ENCODE results near the gene PALM3. TPM values are rescaled to one million over a fixed set of nuclear protein-coding genes. Genes with fewer than 3 reads are reported as not detected.

PALM3 gene
- total and polyA plus RNA-seq, 12 donors, result 0.18 to 1.9 (median 0.63) TPM; not detected in 5

DNA sequence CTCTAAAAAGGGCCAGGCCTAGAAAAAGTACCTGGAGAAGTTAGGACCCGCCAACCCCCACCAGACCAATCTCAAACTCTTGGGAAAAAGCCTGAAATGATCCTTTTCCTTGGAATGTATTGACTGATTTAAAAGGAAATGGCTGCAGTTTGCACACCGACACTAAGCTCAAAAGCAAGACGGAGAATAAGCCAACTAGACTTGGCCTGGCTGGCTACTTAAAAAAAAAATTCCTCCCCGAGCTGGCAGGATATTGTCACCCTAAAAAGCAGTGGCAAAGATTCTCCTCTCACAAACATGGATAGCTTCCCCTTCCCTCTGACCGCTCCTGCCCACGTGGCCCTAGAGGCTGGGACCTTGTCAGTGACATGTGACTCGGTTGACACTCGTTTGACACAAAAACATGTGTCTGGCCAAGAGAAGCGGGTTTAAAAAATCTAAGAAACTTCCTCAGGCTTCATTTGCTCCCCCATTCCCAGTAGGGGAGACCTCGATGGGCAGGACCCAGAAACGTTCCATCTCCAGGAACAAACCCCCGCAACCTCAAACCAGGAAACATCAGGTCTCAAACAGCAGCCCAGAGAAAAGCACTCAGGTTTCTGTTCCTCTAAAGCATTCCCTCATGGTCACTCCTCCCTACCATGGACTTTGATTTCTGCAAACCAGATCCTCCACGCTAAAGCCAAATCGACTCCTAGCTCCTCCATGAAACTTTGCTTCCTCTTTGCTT is 57.1 kb downstream of the PALM3 start:
- Histone ChIP-seq H3K4me3 (peak overlapping the region in 1 of 4 donors; percentile 78), H3K36me3 (replicated peaks in 1 of 2) (no peaks in the 10 kb centered on the region), H3K9me3 (replicated peaks in 1 of 3) (no peaks in the 10 kb centered on the region), H3K27ac (peak overlapping the region; percentile 12 to 97 (median 95)), H3K27me3 (no peaks in the 10 kb centered on the region), H3K4me1 (replicated peaks in 1 of 2) (peaks cover 15 to 24% of the 10 kb centered on the region in 2 donors)
- intact Hi-C loops (cut with DNase I), result no loop called here
- DNase-seq, result peak; percentile 74 to 88 (median 83)
- peak in 1 of 2 donors; percentile 19 for TF ChIP-seq POLR2A (IDR thresholded peaks at IDR 0.05)
- TF ChIP-seq CTCF (IDR thresholded peaks at IDR 0.05), result no peak
- 13 to 18% (median 15%) methylated on average over 13 to 14 of the region's 14 CpGs for WGBS, 4 donors

Other genes with a start within 250 kb of the PALM3 start
- 1 to 10 TPM in 1 of 9 donors, under 1 TPM in 1, not detected in 7; 0.28 to 1.9 TPM for gene NANOS3, start 184.9 kb downstream of the PALM3 start, total RNA-seq
- gene NANOS3, start 184.9 kb downstream of the PALM3 start, polyA plus RNA-seq, result 1 to 10 TPM in 1 of 3 donors, under 1 TPM in 1, not detected in 1; 0.71 to 1.9 TPM
- 1 to 10 TPM in 4 of 9 donors, under 1 TPM in 4, not detected in 1; 0.21 to 1.8 (median 1.2) TPM for gene BRME1, start 156.0 kb downstream of the PALM3 start, total RNA-seq
- gene BRME1, start 156.0 kb downstream of the PALM3 start, polyA plus RNA-seq, result 1 to 10 TPM in 2 of 3 donors, under 1 TPM in 1; 0.26 to 4.5 (median 4.1) TPM
- 10 to 100 TPM in 8 of 9 donors, 1 to 10 TPM in 1; 9.0 to 38.4 (median 28.8) TPM for gene CC2D1A, start 155.9 kb downstream of the PALM3 start, total RNA-seq
- 100 to 1,000 TPM in 1 of 3 donors, 10 to 100 TPM in 2; 10.8 to 125 (median 68.1) TPM for gene CC2D1A, start 155.9 kb downstream of the PALM3 start, polyA plus RNA-seq
- gene PODNL1, start 123.7 kb downstream of the PALM3 start, total RNA-seq, result 1 to 10 TPM in 1 of 9 donors, under 1 TPM in 5, not detected in 3; 0.35 to 2.1 (median 0.52) TPM
- gene PODNL1, start 123.7 kb downstream of the PALM3 start, polyA plus RNA-seq, result 1 to 10 TPM in 2 of 3 donors, under 1 TPM in 1; 0.15 to 1.7 (median 1.1) TPM
- gene DCAF15, start 109.6 kb downstream of the PALM3 start, total RNA-seq, result 10 to 100 TPM in 7 of 9 donors, 1 to 10 TPM in 2; 7.6 to 22.8 (median 12.8) TPM
- gene DCAF15, start 109.6 kb downstream of the PALM3 start, polyA plus RNA-seq, result 100 to 1,000 TPM in 1 of 3 donors, 10 to 100 TPM in 1, 1 to 10 TPM in 1; 6.7 to 147 (median 54.1) TPM
- gene RFX1, start 55.8 kb downstream of the PALM3 start, total RNA-seq, result 10 to 100 TPM in 3 of 9 donors, 1 to 10 TPM in 6; 1.5 to 21.4 (median 7.3) TPM
- gene RFX1, start 55.8 kb downstream of the PALM3 start, polyA plus RNA-seq, result 10 to 100 TPM in 1 of 3 donors, 1 to 10 TPM in 2; 1.4 to 15.4 (median 6.8) TPM
- not detected for gene RLN3, start 33.9 kb downstream of the PALM3 start, total RNA-seq
- gene RLN3, start 33.9 kb downstream of the PALM3 start, polyA plus RNA-seq, result not detected
- gene IL27RA, start 30.3 kb downstream of the PALM3 start, total RNA-seq, result 1 to 10 TPM; 1.2 to 5.2 (median 3.9) TPM
- 1 to 10 TPM; 1.6 to 3.6 (median 2.5) TPM for gene IL27RA, start 30.3 kb downstream of the PALM3 start, polyA plus RNA-seq
- gene MISP3, start 10.7 kb upstream of the PALM3 start, total RNA-seq, result 10 to 100 TPM in 2 of 9 donors, 1 to 10 TPM in 6, under 1 TPM in 1; 0.78 to 87.9 (median 2.9) TPM
- 1 to 10 TPM; 1.7 to 9.8 (median 4.0) TPM for gene MISP3, start 10.7 kb upstream of the PALM3 start, polyA plus RNA-seq
- not detected for gene C19orf67, start 23.7 kb upstream of the PALM3 start, total RNA-seq
- gene C19orf67, start 23.7 kb upstream of the PALM3 start, polyA plus RNA-seq, result not detected
- gene SAMD1, start 28.7 kb upstream of the PALM3 start, total RNA-seq, result 10 to 100 TPM; 13.2 to 40.6 (median 25.9) TPM
- gene SAMD1, start 28.7 kb upstream of the PALM3 start, polyA plus RNA-seq, result 10 to 100 TPM; 10.0 to 41.9 (median 28.4) TPM
- gene PRKACA, start 55.7 kb upstream of the PALM3 start, total RNA-seq, result 100 to 1,000 TPM in 8 of 9 donors, 10 to 100 TPM in 1; 74.1 to 457 (median 135) TPM
- 100 to 1,000 TPM; 145 to 352 (median 155) TPM for gene PRKACA, start 55.7 kb upstream of the PALM3 start, polyA plus RNA-seq
- gene ASF1B, start 74.5 kb upstream of the PALM3 start, total RNA-seq, result 10 to 100 TPM in 1 of 9 donors, 1 to 10 TPM in 7, under 1 TPM in 1; 0.48 to 17.2 (median 2.4) TPM
- 1 to 10 TPM in 1 of 3 donors, under 1 TPM in 2; 0.72 to 1.6 (median 0.74) TPM for gene ASF1B, start 74.5 kb upstream of the PALM3 start, polyA plus RNA-seq
- 10 to 100 TPM in 7 of 9 donors, 1 to 10 TPM in 2; 2.7 to 24.4 (median 13.0) TPM for gene ADGRL1, start 144.1 kb upstream of the PALM3 start, total RNA-seq
- gene ADGRL1, start 144.1 kb upstream of the PALM3 start, polyA plus RNA-seq, result 10 to 100 TPM in 1 of 3 donors, 1 to 10 TPM in 2; 2.2 to 25.7 (median 7.8) TPM